Urinary bladder (tissue), 4 donors: ENCODE data around the gene EPB41. TPM values are rescaled to one million over a fixed set of nuclear protein-coding genes. Genes with fewer than 3 reads are reported as not detected.
"Not testable (repeated sequence)": the region's sequence is repeated elsewhere in the genome, so short reads cannot be mapped to it uniquely, and the experiment has no call there.

Experiments used
- DNase-seq: peaks from one replicate; pipeline ENCODE4 v3.0.0-alpha.2; 2015; ENCODE audit errors: extremely low spot score
- H3K27ac ChIP-seq: one replicate; pipeline ENCODE4 v1.5.1; 2013; ENCODE audit warnings: low read depth, mild to moderate bottlenecking, moderate library complexity
- H3K36me3 ChIP-seq: one replicate; pipeline ENCODE4 v1.6.1; 2013; ENCODE audit warnings: mild to moderate bottlenecking, moderate library complexity; ENCODE audit not compliant: insufficient read depth
- H3K4me1 ChIP-seq: one replicate; pipeline ENCODE4 v1.6.1; 2013; ENCODE audit warnings: mild to moderate bottlenecking, moderate library complexity; ENCODE audit not compliant: insufficient read depth
- H3K4me3 ChIP-seq: one replicate; pipeline ENCODE4 v1.5.1; 2013; ENCODE audit warnings: low read depth, low read length
- WGBS: extraction: QIAGEN DNeasy Blood & Tissue Kit; methylation state at CpG from one replicate; pipeline ENCODE4 v1.1.7; 2013; 5-methylcytosine and 5-hydroxymethylcytosine counted together
- polyA plus RNA-seq: library from polyadenylated mRNA; stranded (reverse); fragments of 200-250 nt; gene quantifications from one replicate; pipeline ENCODE4 v1.2.3, GENCODE V29; 2013
- total RNA-seq: library from RNA; depleted of rRNA; stranded (reverse); fragments of >200 nt; gene quantifications from one replicate; pipeline ENCODE4 v1.2.3, GENCODE V29; 2014
- donor health status: healthy with polysubstance abuse.
- donor health status: healthy.

Gene EPB41
- total and polyA plus RNA-seq, 2 donors: 11.0 to 37.4 TPM

GRCh38 chr1:29082519-29082918, 168.2 kb downstream of the EPB41 start:
- no peaks in the 10 kb centered on the region for H3K4me1 ChIP-seq
- H3K36me3 ChIP-seq: peaks cover 1% of the 10 kb centered on the region
- no peak overlapping the region for H3K27ac ChIP-seq
- no peak for DNase-seq
- H3K4me3 ChIP-seq: no peak overlapping the region
- WGBS: 50% methylated on average over 3 of the region's 3 CpGs

- H3K4me1 ChIP-seq: no peaks in the 10 kb centered on the region
- 34% methylated on average over 3 of the region's 3 CpGs for WGBS
- H3K36me3 ChIP-seq: peaks cover 1% of the 10 kb centered on the region
- no peak overlapping the region for H3K27ac ChIP-seq
- DNase-seq: no peak
- no peak overlapping the region for H3K4me3 ChIP-seq
Measured at GRCh38 chr1:29083317-29084195, 169.2 kb downstream of the EPB41 start.

GRCh38 chr1:29084196-29084521, 169.8 kb downstream of the EPB41 start:
- Histone ChIP-seq H3K27ac (no peak overlapping the region), H3K36me3 (peaks cover 1% of the 10 kb centered on the region), H3K4me1 (no peaks in the 10 kb centered on the region), H3K4me3 (no peak overlapping the region)
- 47% methylated on average over 2 of the region's 2 CpGs for WGBS
- DNase-seq: no peak

- H3K27ac ChIP-seq: no peak overlapping the region
- H3K4me3 ChIP-seq: no peak overlapping the region
- no peak for DNase-seq
Measured at GRCh38 chr1:29090937-29091618, 176.7 kb downstream of the EPB41 start.

GRCh38 chr1:29092704-29093103, 178.3 kb downstream of the EPB41 start:
- not testable (repeated sequence) for H3K36me3 ChIP-seq, DNase-seq, H3K27ac ChIP-seq, H3K4me3 ChIP-seq, H3K4me1 ChIP-seq
- 98% methylated on average over 5 of the region's 5 CpGs for WGBS

More at GRCh38 chr1:29090937-29091618, 176.7 kb downstream of the EPB41 start:
- Histone ChIP-seq H3K4me1 (no peaks in the 10 kb centered on the region), H3K36me3 (no peaks in the 10 kb centered on the region)

GRCh38 chr1:29094433-29094832, 180.1 kb downstream of the EPB41 start:
- DNase-seq: no peak
- Histone ChIP-seq H3K4me3 (no peak overlapping the region), H3K27ac (no peak overlapping the region), H3K36me3 (peaks cover 2% of the 10 kb centered on the region), H3K4me1 (no peaks in the 10 kb centered on the region)
- 97% methylated on average over 3 of the region's 3 CpGs for WGBS

- 94% methylated on average over 1 of the region's 1 CpG for WGBS
- DNase-seq: no peak
- H3K27ac ChIP-seq: no peak overlapping the region
Measured at GRCh38 chr1:29094954-29095353, 180.6 kb downstream of the EPB41 start.

GRCh38 chr1:29096231-29096886, 182.0 kb downstream of the EPB41 start:
- H3K4me1 ChIP-seq: no peaks in the 10 kb centered on the region
- H3K4me3 ChIP-seq: no peak overlapping the region
- no peak overlapping the region for H3K27ac ChIP-seq
- 51% methylated on average over 4 of the region's 4 CpGs for WGBS
- no peak for DNase-seq
- peaks cover 5% of the 10 kb centered on the region for H3K36me3 ChIP-seq

More at GRCh38 chr1:29094954-29095353, 180.6 kb downstream of the EPB41 start:
- no peaks in the 10 kb centered on the region for H3K4me1 ChIP-seq
- H3K36me3 ChIP-seq: peaks cover 2% of the 10 kb centered on the region
- no peak overlapping the region for H3K4me3 ChIP-seq

- Histone ChIP-seq H3K4me3 (no peak overlapping the region), H3K36me3 (peaks cover 5% of the 10 kb centered on the region), H3K4me1 (no peaks in the 10 kb centered on the region), H3K27ac (no peak overlapping the region)
- no peak for DNase-seq
- WGBS: 74% methylated on average over 4 of the region's 4 CpGs
Measured at GRCh38 chr1:29099286-29099685, 184.9 kb downstream of the EPB41 start.

GRCh38 chr1:29100487-29100886, 186.1 kb downstream of the EPB41 start:
- Histone ChIP-seq H3K4me1 (no peaks in the 10 kb centered on the region), H3K36me3 (peaks cover 5% of the 10 kb centered on the region), H3K4me3 (no peak overlapping the region), H3K27ac (no peak overlapping the region)
- no peak for DNase-seq
- WGBS: 98% methylated on average over 1 of the region's 1 CpG

GRCh38 chr1:29105822-29106221, 191.5 kb downstream of the EPB41 start:
- WGBS: 79% methylated on average over 6 of the region's 6 CpGs
- peaks cover 3% of the 10 kb centered on the region for H3K36me3 ChIP-seq
- H3K4me1 ChIP-seq: no peaks in the 10 kb centered on the region
- H3K4me3 ChIP-seq: no peak overlapping the region
- DNase-seq: no peak
- no peak overlapping the region for H3K27ac ChIP-seq

GRCh38 chr1:29108041-29108440, 193.7 kb downstream of the EPB41 start:
- DNase-seq, H3K4me1 ChIP-seq, H3K36me3 ChIP-seq, H3K4me3 ChIP-seq, H3K27ac ChIP-seq: not testable (repeated sequence)
- WGBS: 96% methylated on average over 6 of the region's 6 CpGs

GRCh38 chr1:29112705-29113412, 198.5 kb downstream of the EPB41 start:
- Histone ChIP-seq H3K4me1 (no peaks in the 10 kb centered on the region), H3K27ac (no peak overlapping the region), H3K4me3 (no peak overlapping the region), H3K36me3 (no peaks in the 10 kb centered on the region)
- WGBS: 84% methylated on average over 7 of the region's 7 CpGs
- DNase-seq: no peak
